Panc1 (cell line): ENCODE results near the gene CORO2A. TPM values are rescaled to one million over a fixed set of nuclear protein-coding genes. Genes with fewer than 3 reads are reported as not detected.

Experiments
- ATAC-seq: fragments of 200-7000 bp; cut with Tn5 transposase; 2 replicates; pipeline ENCODE4 v1.9.1; 2020; ENCODE audit warnings: mild to moderate bottlenecking, moderate library complexity
- BruUV-seq: library from RNA; stranded (reverse); fragments of 400-500 nt; replicated peaks from 2 replicates; lab custom pipeline; 2021; lab: Mats Ljungman, UMichigan
- CTCF ChIA-PET: fragments of 300-600 bp; sonication (Branson Sonifier 250); formaldehyde crosslinking; loops from one replicate; lab custom pipeline; 2022; ENCODE audit warnings: antibody characterized with exemption; lab: Charles Lee
- POLR2A ChIA-PET: fragments of 300-600 bp; sonication (Branson Sonifier 250); formaldehyde crosslinking; loops from one replicate; lab custom pipeline; 2022; ENCODE audit warnings: antibody characterized with exemption; lab: Charles Lee
- DNase-seq: peaks from one replicate; pipeline ENCODE4 v3.0.0-alpha.2; 2010; ENCODE audit warnings: low read depth, low spot score
- H3K27ac ChIP-seq: 2 replicates; pipeline ENCODE4 v1.5.1; 2011; ENCODE audit warnings: mild to moderate bottlenecking, low read length, inconsistent platforms
- H3K27me3 ChIP-seq: fragments of 200-500 bp; sonication (Bioruptor generic); 2 replicates; pipeline ENCODE4 v1.6.0; 2014; ENCODE audit warnings: low read length, inconsistent platforms; ENCODE audit not compliant: control insufficient read depth, insufficient read depth
- H3K36me3 ChIP-seq: fragments of 200-500 bp; sonication (Bioruptor generic); 2 replicates; pipeline ENCODE4 v1.5.1; 2014; ENCODE audit warnings: inconsistent platforms, mild to moderate bottlenecking, low read length, moderate library complexity; ENCODE audit not compliant: control insufficient read depth, insufficient read depth
- H3K4me1 ChIP-seq: 2 replicates; pipeline ENCODE4 v1.5.1; 2011; ENCODE audit warnings: inconsistent platforms, mild to moderate bottlenecking, low read length, moderate library complexity; ENCODE audit not compliant: control insufficient read depth, insufficient read depth
- H3K4me3 ChIP-seq, 2 experiments: 2 replicates each; pipeline ENCODE4 v1.5.1; 2011 to 2012; ENCODE audit warnings: low read depth in 2 of 2, low read length in 2 of 2, mild to moderate bottlenecking in 2 of 2, inconsistent platforms in 1 of 2, moderate library complexity in 1 of 2
- H3K9me3 ChIP-seq: fragments of 200-500 bp; sonication (Bioruptor generic); 2 replicates; pipeline ENCODE4 v1.5.1; 2014; ENCODE audit warnings: low read depth, mild to moderate bottlenecking, inconsistent platforms, low read length, moderate library complexity; ENCODE audit not compliant: control insufficient read depth, insufficient read depth
- POLR2AphosphoS5 ChIP-seq: IDR thresholded peaks from 2 replicates; pipeline ENCODE4 v1.6.1; 2012; ENCODE audit warnings: mild to moderate bottlenecking, low read depth, low read length, moderate library complexity
- SIN3A ChIP-seq: IDR thresholded peaks from 2 replicates; pipeline ENCODE4 v1.6.1; 2012; ENCODE audit warnings: low read depth, mild to moderate bottlenecking, low read length, moderate library complexity, borderline replicate concordance; ENCODE audit not compliant: insufficient read depth
- TCF7L2 ChIP-seq: IDR thresholded peaks from 2 replicates; pipeline ENCODE4 v1.6.1; 2011; ENCODE audit warnings: mild to moderate bottlenecking, low read depth, low read length, inconsistent platforms
- in situ Hi-C: cut with HindIII; loops from 2 replicates; pipeline ENCODE4 v1.10.0; 2016; ENCODE audit warnings: low sequenced_read_pairs, low pct_unique_long_range_greater_than_20kb
- intact Hi-C: fragments of 100-400 bp; cut with micrococcal nuclease; formaldehyde crosslinking; loops from one replicate; pipeline ENCODE4 v1.10.0; 2022; ENCODE audit not compliant: unreplicated experiment
- microRNA-seq: library from miRNA; unstranded; fragments of <30 nt; microRNA quantifications from one replicate; pipeline ENCODE4 v1.1.0, GENCODE V29; 2020; ENCODE audit not compliant: unreplicated experiment
- total RNA-seq: library from RNA; stranded (reverse); gene quantifications from one replicate; pipeline ENCODE4 v1.2.1, GENCODE V29; 2021; ENCODE audit not compliant: unreplicated experiment
- TF ChIP-seq, protein P1 (sequence below): fragments of 450-650 bp; IDR thresholded peaks from 2 replicates; pipeline ENCODE4 v1.5.1; 2017; ENCODE audit warnings: mild to moderate bottlenecking
- TF ChIP-seq, protein P2 (sequence below), 2 experiments: IDR thresholded peaks; 2 replicates each; pipeline ENCODE4 v1.6.1; 2011 to 2012; ENCODE audit warnings: low read depth in 2 of 2, control low read depth in 1 of 2, low read length in 1 of 2, mild to moderate bottlenecking in 1 of 2, moderate library complexity in 1 of 2; ENCODE audit not compliant: insufficient read depth in 1 of 2

Gene CORO2A
- total RNA-seq, 1 experiment from 2014 or later, result 2.0 TPM

DNA sequence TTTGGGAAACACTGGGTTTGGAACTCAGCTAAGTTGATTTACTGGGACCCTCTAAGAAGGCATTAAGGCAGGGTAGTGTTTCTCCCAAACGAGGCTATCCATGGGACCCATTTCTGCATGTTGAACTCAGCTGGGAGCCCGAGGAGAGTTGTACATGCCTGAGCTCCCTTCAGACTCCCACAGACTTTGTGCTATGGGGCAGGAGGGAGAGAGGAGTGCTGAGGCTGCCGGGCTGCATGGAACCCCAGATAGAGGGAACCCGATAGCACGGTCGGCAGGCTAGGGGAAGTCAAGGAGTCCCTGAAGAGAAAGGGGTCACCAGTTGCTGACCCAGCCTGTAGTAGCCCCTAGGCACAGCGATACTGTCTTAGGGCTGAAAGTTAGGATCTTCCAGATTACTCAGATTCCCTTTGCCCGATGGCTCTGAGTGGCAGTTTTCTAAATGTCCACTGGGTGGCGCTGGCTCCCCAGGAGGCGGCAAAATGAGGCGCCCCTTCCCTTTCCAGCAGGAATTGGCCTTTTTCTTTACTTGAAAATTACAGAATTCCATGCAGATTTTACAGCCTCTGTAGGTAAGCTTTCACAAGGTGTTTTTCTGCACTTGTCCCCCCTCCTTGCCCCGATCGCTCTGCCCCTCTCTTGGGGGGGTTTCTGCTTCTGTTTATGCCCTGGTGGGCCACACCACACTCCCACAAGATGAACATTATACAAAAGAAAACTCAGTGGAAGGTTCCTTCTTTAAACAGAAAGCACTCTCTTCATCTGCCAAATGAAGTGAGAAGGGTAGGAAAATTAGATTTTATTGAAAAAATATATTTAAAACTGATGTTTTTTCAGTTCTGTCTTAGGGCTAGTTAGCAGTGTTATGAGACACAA, 118.1 kb downstream of the CORO2A start:
- no peak overlapping the region for H3K4me3 ChIP-seq
- peak; percentile 74 for ATAC-seq
- TF ChIP-seq, protein P1, sequence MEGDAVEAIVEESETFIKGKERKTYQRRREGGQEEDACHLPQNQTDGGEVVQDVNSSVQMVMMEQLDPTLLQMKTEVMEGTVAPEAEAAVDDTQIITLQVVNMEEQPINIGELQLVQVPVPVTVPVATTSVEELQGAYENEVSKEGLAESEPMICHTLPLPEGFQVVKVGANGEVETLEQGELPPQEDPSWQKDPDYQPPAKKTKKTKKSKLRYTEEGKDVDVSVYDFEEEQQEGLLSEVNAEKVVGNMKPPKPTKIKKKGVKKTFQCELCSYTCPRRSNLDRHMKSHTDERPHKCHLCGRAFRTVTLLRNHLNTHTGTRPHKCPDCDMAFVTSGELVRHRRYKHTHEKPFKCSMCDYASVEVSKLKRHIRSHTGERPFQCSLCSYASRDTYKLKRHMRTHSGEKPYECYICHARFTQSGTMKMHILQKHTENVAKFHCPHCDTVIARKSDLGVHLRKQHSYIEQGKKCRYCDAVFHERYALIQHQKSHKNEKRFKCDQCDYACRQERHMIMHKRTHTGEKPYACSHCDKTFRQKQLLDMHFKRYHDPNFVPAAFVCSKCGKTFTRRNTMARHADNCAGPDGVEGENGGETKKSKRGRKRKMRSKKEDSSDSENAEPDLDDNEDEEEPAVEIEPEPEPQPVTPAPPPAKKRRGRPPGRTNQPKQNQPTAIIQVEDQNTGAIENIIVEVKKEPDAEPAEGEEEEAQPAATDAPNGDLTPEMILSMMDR, result peak; percentile 93
- TF ChIP-seq, protein P2, sequence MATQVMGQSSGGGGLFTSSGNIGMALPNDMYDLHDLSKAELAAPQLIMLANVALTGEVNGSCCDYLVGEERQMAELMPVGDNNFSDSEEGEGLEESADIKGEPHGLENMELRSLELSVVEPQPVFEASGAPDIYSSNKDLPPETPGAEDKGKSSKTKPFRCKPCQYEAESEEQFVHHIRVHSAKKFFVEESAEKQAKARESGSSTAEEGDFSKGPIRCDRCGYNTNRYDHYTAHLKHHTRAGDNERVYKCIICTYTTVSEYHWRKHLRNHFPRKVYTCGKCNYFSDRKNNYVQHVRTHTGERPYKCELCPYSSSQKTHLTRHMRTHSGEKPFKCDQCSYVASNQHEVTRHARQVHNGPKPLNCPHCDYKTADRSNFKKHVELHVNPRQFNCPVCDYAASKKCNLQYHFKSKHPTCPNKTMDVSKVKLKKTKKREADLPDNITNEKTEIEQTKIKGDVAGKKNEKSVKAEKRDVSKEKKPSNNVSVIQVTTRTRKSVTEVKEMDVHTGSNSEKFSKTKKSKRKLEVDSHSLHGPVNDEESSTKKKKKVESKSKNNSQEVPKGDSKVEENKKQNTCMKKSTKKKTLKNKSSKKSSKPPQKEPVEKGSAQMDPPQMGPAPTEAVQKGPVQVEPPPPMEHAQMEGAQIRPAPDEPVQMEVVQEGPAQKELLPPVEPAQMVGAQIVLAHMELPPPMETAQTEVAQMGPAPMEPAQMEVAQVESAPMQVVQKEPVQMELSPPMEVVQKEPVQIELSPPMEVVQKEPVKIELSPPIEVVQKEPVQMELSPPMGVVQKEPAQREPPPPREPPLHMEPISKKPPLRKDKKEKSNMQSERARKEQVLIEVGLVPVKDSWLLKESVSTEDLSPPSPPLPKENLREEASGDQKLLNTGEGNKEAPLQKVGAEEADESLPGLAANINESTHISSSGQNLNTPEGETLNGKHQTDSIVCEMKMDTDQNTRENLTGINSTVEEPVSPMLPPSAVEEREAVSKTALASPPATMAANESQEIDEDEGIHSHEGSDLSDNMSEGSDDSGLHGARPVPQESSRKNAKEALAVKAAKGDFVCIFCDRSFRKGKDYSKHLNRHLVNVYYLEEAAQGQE (IDR thresholded peaks at IDR 0.05; ENCODE audit: insufficient read depth in 1 of 2, low read depth in 2 of 2, low read length in 1 of 2), result no peak
- H3K9me3 ChIP-seq, result no peaks in the 10 kb centered on the region
- no peaks in the 10 kb centered on the region for H3K27me3 ChIP-seq
- no peak overlapping the region for H3K27ac ChIP-seq
- peak; percentile 22 for DNase-seq
- ChIA-PET CTCF (no interaction called here), POLR2A (interaction anchor here (0.5 kb wide), 1 partner anchor 182 kb away, joined by 3 read pairs; no protein-coding TSS in a partner anchor)
- in situ Hi-C loops, result no loop called here
- no peaks in the 10 kb centered on the region for H3K4me1 ChIP-seq
- no TSS peak for BruUV-seq
- no peaks in the 10 kb centered on the region for H3K36me3 ChIP-seq
- intact Hi-C loops, result loop anchor here (2.0 kb wide), 1 partner anchor 188 kb away; no protein-coding TSS in a partner anchor

DNA sequence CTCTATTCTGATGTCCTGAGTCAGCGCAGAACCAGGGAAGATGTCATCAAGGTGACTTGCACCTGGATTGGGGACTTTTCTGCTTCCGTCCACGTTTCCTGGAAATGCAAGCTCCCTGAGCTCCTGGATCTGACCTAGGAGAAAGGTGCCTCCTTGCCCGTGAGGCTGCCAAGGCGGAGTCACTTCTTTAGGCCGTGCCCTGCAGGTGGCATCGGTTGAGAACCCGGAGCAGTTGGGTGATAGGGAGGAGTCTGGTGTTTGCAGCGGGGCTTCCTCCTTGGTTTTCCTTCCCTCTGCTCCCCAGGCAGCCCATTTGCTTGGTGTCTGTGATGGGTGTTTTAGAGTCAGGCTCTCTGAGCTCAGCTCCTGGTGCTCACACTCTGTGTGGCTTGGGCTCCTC, 120.7 kb downstream of the CORO2A start:
- POLR2A ChIA-PET, result no interaction called here
- ATAC-seq (no peak), DNase-seq (no peak)
- no TSS peak for BruUV-seq
- in situ Hi-C loops (no loop called here), intact Hi-C loops (no loop called here)
- no peaks in the 10 kb centered on the region for H3K27me3 ChIP-seq
- no peaks in the 10 kb centered on the region for H3K9me3 ChIP-seq
- H3K36me3 ChIP-seq, result no peaks in the 10 kb centered on the region
- no peaks in the 10 kb centered on the region for H3K4me1 ChIP-seq
- TF ChIP-seq, protein P1, result no peak
- TF ChIP-seq TCF7L2, result no peak
- no peak for TF ChIP-seq POLR2AphosphoS5
- no peak for TF ChIP-seq SIN3A
- H3K27ac ChIP-seq, result no peak overlapping the region
- CTCF ChIA-PET, result interaction anchor here (1.2 kb wide), 1 partner anchor 704 kb away, joined by 3 read pairs; no protein-coding TSS in a partner anchor
- no peak overlapping the region for H3K4me3 ChIP-seq

Small RNAs within 50 kb of the gene (microRNA-seq; reads per million reads assigned to microRNA genes)
- gene MIR6854, result not detected

Other genes starting within 250 kb of the CORO2A start
- 109 TPM for gene ANP32B, start 209.3 kb downstream of the CORO2A start, total RNA-seq
- 41.0 TPM for gene NANS, start 135.9 kb downstream of the CORO2A start, total RNA-seq
- gene TRIM14, start 73.4 kb downstream of the CORO2A start, total RNA-seq, result 9.7 TPM
- gene TBC1D2, start 63.0 kb upstream of the CORO2A start, total RNA-seq, result 2.4 TPM